Testis (tissue), 3 donors: ENCODE results near the gene LGALSL. TPM values are rescaled to one million over a fixed set of nuclear protein-coding genes. Genes with fewer than 3 reads are reported as not detected.

Experiments used
- DNase-seq: peaks from one replicate; pipeline ENCODE4 v3.0.0-alpha.2; 2019
- H3K27ac ChIP-seq, 2 donors: fragments of 200-600 bp; sonication (generic); one replicate each; pipeline ENCODE4 v1.5.1; 2019
- H3K27me3 ChIP-seq: fragments of 200-600 bp; sonication (generic); one replicate; pipeline ENCODE4 v1.5.1; 2019
- H3K36me3 ChIP-seq: fragments of 200-600 bp; sonication (generic); one replicate; pipeline ENCODE4 v1.5.1; 2017; ENCODE audit warnings: low read depth; ENCODE audit errors: missing control alignments
- H3K4me1 ChIP-seq: fragments of 200-600 bp; sonication (generic); one replicate; pipeline ENCODE4 v1.5.1; 2019
- H3K4me3 ChIP-seq, 2 donors: fragments of 200-600 bp; sonication (generic); one replicate each; pipeline ENCODE4 v1.5.1; 2017 to 2019
- H3K9me3 ChIP-seq: fragments of 200-600 bp; sonication (generic); one replicate; pipeline ENCODE4 v1.5.1; 2017
- POLR2A ChIP-seq: fragments of 450-650 bp; IDR thresholded peaks from one replicate; pipeline ENCODE4 v1.6.1; 2017; ENCODE audit warnings: antibody characterized with exemption, mild to moderate bottlenecking, moderate library complexity
- WGBS, 2 donors: methylation state at CpG; one replicate each; pipeline ENCODE4 v1.1.5; 2018; 5-methylcytosine and 5-hydroxymethylcytosine counted together
- intact Hi-C: fragments of 100-400 bp; cut with DNase I; formaldehyde crosslinking; loops from one replicate; pipeline ENCODE4 v1.15.1; 2023; ENCODE audit warnings: low total_unique reads
- polyA plus RNA-seq: library from polyadenylated mRNA; stranded (reverse); fragments of 350-450 nt; fragmentation: Illumina TruSeq; extraction: RNeasy Lipid Tissue Mini Kit (QIAGEN cat#74804); gene quantifications from one replicate; pipeline ENCODE4 v1.2.3, GENCODE V29; 2014; ENCODE audit warnings: low read depth, low replicate concordance; ENCODE audit not compliant: insufficient read depth
- total RNA-seq, 2 donors: library from RNA; depleted of rRNA; stranded (reverse); fragments of >200 nt; gene quantifications; one replicate each; pipeline ENCODE4 v1.2.3, GENCODE V29; 2016
- TF ChIP-seq, protein P1 (sequence below), 3 experiments: fragments of 450-650 bp in 2 of 3; fragments of 200-600 bp in 1 of 3; sonication (generic) in 1 of 3; IDR thresholded peaks; one replicate each; pipeline ENCODE4 v1.5.1; 2016 to 2019; ENCODE audit warnings: antibody characterized with exemption in 3 of 3, mild to moderate bottlenecking in 2 of 3, moderate library complexity in 1 of 3

Gene LGALSL
- total and polyA plus RNA-seq, 3 donors from 2014 or later, result 10.8 to 13.4 (median 11.3) TPM

DNA sequence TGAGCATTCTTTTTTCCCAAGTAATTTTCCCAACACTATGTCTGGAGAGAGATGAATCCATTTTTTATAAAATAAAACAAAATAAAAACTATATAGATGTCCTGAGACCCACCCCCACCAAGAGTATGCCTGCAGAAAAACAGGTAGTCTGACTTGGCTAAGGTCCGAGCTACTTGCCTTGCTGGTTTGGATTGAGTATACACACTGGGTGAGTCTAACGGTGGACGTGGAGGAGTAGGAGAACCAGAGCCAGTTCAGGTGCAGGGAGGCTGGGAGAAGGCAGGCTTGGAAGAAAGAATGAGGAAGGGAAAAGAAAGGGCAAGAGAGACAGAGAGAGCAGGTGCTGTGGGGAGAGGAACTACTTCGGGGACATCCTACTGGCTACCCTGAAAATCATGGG, 48.9 kb downstream of the LGALSL start:
- WGBS, 2 donors, result 82 to 85% methylated on average over 4 of the region's 4 CpGs
- DNase-seq, result no peak
- H3K9me3 ChIP-seq, result no peaks in the 10 kb centered on the region
- TF ChIP-seq, protein P1, sequence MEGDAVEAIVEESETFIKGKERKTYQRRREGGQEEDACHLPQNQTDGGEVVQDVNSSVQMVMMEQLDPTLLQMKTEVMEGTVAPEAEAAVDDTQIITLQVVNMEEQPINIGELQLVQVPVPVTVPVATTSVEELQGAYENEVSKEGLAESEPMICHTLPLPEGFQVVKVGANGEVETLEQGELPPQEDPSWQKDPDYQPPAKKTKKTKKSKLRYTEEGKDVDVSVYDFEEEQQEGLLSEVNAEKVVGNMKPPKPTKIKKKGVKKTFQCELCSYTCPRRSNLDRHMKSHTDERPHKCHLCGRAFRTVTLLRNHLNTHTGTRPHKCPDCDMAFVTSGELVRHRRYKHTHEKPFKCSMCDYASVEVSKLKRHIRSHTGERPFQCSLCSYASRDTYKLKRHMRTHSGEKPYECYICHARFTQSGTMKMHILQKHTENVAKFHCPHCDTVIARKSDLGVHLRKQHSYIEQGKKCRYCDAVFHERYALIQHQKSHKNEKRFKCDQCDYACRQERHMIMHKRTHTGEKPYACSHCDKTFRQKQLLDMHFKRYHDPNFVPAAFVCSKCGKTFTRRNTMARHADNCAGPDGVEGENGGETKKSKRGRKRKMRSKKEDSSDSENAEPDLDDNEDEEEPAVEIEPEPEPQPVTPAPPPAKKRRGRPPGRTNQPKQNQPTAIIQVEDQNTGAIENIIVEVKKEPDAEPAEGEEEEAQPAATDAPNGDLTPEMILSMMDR (IDR thresholded peaks at IDR 0.05), result no peak
- TF ChIP-seq POLR2A, result no peak
- no peaks in the 10 kb centered on the region for H3K4me1 ChIP-seq
- H3K27me3 ChIP-seq, result no peaks in the 10 kb centered on the region
- H3K4me3 ChIP-seq, result no peak overlapping the region
- no peaks in the 10 kb centered on the region for H3K36me3 ChIP-seq
- H3K27ac ChIP-seq, result no peak overlapping the region
- intact Hi-C loops, result no loop called here

DNA sequence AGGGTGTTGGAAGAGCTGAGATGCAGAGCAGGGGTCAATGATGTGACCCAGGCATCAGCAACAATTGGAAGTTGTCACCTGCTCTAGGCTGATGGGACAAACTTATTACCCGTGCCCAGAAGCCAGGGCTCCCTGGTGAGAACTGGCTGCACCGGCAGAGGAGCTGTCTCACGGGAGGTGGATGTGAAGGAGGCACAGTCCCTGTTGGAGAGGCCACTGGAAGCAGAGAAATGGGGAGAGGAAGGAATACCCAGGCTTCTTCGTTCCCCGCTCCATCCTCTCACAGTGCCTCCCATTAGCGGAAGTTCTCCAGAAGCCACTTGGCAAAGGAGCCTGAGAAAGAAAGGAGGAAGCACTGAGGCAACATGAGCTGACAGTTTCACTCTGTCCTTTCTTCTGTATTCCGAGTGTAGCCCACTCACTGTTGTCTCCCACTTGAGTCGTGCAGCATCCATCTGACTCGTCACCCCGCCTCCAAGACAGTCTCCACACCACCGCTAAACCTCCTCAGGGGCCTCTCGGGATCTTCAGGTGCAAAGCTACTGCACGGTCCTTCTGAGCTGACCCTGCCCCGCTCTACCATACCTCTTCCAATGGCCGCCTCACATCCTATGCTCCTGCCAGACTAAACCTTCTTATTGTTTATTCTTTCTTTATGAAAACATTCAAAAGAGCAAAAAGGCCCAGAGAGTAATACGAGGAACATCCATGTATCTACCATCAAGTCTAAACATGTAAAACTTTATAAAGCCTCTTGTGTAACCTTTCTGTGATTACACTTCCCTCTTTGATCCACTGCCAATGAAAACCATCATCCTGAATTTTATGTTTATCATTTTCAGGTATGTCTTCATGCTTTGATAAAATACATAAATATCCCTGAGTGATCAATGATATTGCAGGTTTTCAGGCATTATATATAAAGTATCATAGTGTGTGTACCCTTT, 51.1 kb downstream of the LGALSL start:
- no peak overlapping the region for H3K27ac ChIP-seq
- no peaks in the 10 kb centered on the region for H3K4me1 ChIP-seq
- H3K36me3 ChIP-seq, result no peaks in the 10 kb centered on the region
- intact Hi-C loops, result no loop called here
- no peak for DNase-seq
- TF ChIP-seq, protein P1 (IDR thresholded peaks at IDR 0.05), result no peak
- TF ChIP-seq POLR2A, result no peak
- no peak overlapping the region for H3K4me3 ChIP-seq
- H3K9me3 ChIP-seq, result no peaks in the 10 kb centered on the region
- no peaks in the 10 kb centered on the region for H3K27me3 ChIP-seq
- WGBS, 2 donors, result 86 to 88% methylated on average over 16 of the region's 16 CpGs

DNA sequence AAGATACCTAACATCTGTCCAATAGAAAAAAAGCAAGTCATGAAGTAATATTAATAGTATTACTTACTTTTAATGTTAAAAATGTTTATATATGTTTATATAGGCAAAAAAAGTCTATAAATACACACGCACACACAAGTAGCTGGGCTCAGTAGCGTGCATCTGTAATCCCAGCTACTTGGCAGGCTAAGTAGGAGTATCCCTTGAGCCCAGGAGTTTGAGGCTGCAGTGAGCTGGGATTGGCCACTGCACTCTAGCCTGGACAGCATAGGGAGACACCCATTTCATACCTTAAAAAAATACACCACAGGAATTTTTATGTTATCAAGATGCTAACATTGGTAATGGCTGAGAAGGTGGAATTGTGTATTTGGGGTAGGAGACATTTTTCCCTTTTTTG, 52.7 kb downstream of the LGALSL start:
- no peak for TF ChIP-seq POLR2A
- TF ChIP-seq, protein P1 (IDR thresholded peaks at IDR 0.05), result no peak
- 90 to 92% methylated on average over 2 of the region's 2 CpGs for WGBS, 2 donors
- intact Hi-C loops, result no loop called here
- no peaks in the 10 kb centered on the region for H3K9me3 ChIP-seq
- no peak overlapping the region for H3K4me3 ChIP-seq
- no peak for DNase-seq
- no peaks in the 10 kb centered on the region for H3K36me3 ChIP-seq
- no peaks in the 10 kb centered on the region for H3K27me3 ChIP-seq
- H3K27ac ChIP-seq, result no peak overlapping the region
- no peaks in the 10 kb centered on the region for H3K4me1 ChIP-seq

Other genes starting within 250 kb of the LGALSL start
- gene AFTPH, start 70.2 kb downstream of the LGALSL start, total RNA-seq, result 10 to 100 TPM; 43.9 to 56.1 TPM
- 38.7 TPM for gene AFTPH, start 70.2 kb downstream of the LGALSL start, polyA plus RNA-seq
- gene SERTAD2, start 199.8 kb downstream of the LGALSL start, total RNA-seq, result 10 to 100 TPM; 41.4 to 41.7 TPM
- gene SERTAD2, start 199.8 kb downstream of the LGALSL start, polyA plus RNA-seq, result 24.8 TPM